Measurements from ENCODE around the gene SCARF2. TPM values are rescaled to one million over a fixed set of nuclear protein-coding genes. Genes with fewer than 3 reads are reported as not detected.

Gene SCARF2
- total and polyA plus RNA-seq, 2 experiments from 2014 or later, result 1.8 to 16.6 TPM

DNA sequence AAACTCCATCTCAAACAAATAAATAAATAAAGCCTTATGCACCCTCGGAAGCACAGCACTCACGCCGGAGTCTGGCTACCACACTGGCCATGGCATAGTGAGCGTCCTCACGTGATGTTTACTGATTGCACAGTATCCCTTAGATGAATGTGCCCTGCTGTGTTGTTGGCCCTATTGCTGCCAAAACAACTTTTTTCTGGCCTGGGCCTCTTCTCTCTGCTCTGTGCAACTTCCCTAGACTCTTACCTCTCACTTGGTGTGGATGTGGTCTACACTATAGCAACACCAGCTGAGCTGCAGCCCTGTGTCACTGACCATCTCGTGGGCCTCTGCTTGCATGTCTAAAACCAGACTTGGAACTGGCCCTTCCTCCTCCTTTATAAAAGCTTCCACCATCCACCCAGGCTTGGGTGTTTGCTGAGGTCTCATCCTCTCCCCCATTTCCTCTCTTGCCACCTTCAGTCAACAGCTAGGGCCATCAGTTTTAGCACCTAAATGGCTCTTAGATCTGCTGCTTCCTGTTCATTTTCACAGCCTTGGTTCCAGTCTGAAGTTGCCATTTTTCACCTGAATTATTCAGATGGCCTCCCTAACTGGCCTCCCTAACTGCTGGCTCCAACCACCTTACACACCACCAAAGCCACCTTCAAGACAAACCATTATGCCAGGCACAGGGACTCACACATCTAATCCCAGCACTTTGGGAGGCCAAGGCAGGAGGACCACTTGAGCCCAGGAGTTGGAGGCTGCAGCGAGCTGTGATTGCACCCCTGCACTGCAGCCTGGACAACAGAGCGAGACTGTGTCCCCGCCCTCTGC lies 34.5 kb downstream of the SCARF2 start:
- Histone ChIP-seq H3K4me3 (no peak overlapping the region), H3K9me2 (ENCODE audit: insufficient read depth) (no peaks in the 10 kb centered on the region), H2AFZ (no peak overlapping the region), H3F3A (replicated peaks; ENCODE audit: low read depth) (no peaks in the 10 kb centered on the region), H4K20me1 (replicated peaks; ENCODE audit: insufficient read depth) (peaks cover 16% of the 10 kb centered on the region; the same call in 1 of the 2 replicates), H3K27ac (ENCODE audit: low read depth) (no peak overlapping the region), H3K36me3 (ENCODE audit: insufficient read depth) (no peaks in the 10 kb centered on the region; the same call in 1 of the 2 replicates), H3K27me3 (ENCODE audit: insufficient read depth) (no peaks in the 10 kb centered on the region), H3K79me2 (replicated peaks; ENCODE audit: insufficient read depth) (peaks cover 26% of the 10 kb centered on the region), H3K4me1 (ENCODE audit: insufficient read depth) (no peaks in the 10 kb centered on the region), H3K4me2 (no peak overlapping the region)
- H3K36me3 Mint-ChIP-seq (ENCODE audit: low read depth), result peaks cover 48% of the 10 kb centered on the region
- H3K4me1 Mint-ChIP-seq, result peaks cover 3% of the 10 kb centered on the region
- no peak overlapping the region for H3K27ac Mint-ChIP-seq
- H3K27me3 Mint-ChIP-seq (ENCODE audit: insufficient read depth, low read depth, poor library complexity), result peaks cover 3% of the 10 kb centered on the region
- TF ChIP-seq JUNB (IDR thresholded peaks at IDR 0.05; ENCODE audit: unreplicated experiment), result no peak
- no peak overlapping the region for H3K4me3 Mint-ChIP-seq
- ATAC-seq (no peak), DNase-seq (ENCODE audit: low spot score) (no peak)
- peaks cover 2% of the 10 kb centered on the region; the same call in 2 of the 3 replicates for H3K9me3 Mint-ChIP-seq

DNA sequence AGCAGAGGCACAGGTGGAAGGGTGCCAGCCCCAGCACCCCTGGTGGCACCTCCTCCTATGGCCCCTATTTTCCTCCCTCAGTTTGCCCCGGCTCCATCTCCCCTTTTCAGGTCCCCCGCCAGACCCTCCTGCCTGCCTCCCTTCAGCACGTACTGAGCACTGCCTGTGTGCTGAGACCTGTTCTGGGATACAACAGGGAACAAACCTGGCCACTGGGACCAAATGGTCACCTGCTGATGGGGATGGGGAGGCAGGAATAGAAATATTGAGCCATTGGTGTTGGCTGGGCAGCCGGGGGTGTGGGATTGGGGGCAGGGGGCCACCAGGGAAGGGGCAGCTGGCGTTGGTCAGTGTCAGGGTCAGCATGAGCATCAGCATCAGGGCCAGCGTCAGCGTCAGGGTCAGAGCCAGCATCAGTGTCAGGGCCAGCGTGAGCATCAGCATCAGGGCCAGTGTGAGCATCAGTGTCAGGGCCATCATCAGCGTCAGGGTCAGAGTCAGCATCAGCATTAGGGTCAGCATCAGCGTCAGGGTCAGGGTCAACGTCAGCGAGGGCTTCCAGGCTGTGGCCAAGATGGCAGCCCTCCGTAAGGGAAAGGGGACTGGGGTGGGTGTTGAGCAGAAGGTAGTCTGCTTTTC lies 36.1 kb downstream of the SCARF2 start:
- no peaks in the 10 kb centered on the region for H3K27me3 ChIP-seq (ENCODE audit: insufficient read depth)
- H3K79me2 ChIP-seq (replicated peaks; ENCODE audit: insufficient read depth), result peaks cover 43% of the 10 kb centered on the region
- H3K36me3 ChIP-seq (ENCODE audit: insufficient read depth), result no peaks in the 10 kb centered on the region; the same call in 1 of the 2 replicates
- Mint-ChIP-seq H3K27ac (no peak overlapping the region), H3K36me3 (ENCODE audit: low read depth) (peaks cover 46% of the 10 kb centered on the region), H3K4me3 (no peak overlapping the region), H3K9me3 (peaks cover 2% of the 10 kb centered on the region; the same call in 2 of the 3 replicates), H3K4me1 (peaks cover 6% of the 10 kb centered on the region), H3K27me3 (ENCODE audit: insufficient read depth, low read depth, poor library complexity) (peaks cover 3% of the 10 kb centered on the region)
- H4K20me1 ChIP-seq (replicated peaks; ENCODE audit: insufficient read depth), result peaks cover 29% of the 10 kb centered on the region
- H3K4me2 ChIP-seq, result no peak overlapping the region
- H3K4me1 ChIP-seq (ENCODE audit: insufficient read depth), result no peaks in the 10 kb centered on the region; the same call in 1 of the 2 replicates
- DNase-seq (ENCODE audit: low spot score) (no peak), ATAC-seq (no peak)
- no peaks in the 10 kb centered on the region for H3F3A ChIP-seq (replicated peaks; ENCODE audit: low read depth)
- no peaks in the 10 kb centered on the region for H3K9me2 ChIP-seq (ENCODE audit: insufficient read depth)
- no peak overlapping the region for H2AFZ ChIP-seq
- no peak overlapping the region for H3K27ac ChIP-seq (ENCODE audit: low read depth)
- H3K4me3 ChIP-seq, result no peak overlapping the region
- no peak for TF ChIP-seq REST (IDR thresholded peaks at IDR 0.05; ENCODE audit: unreplicated experiment)
- no peak for TF ChIP-seq JUNB (IDR thresholded peaks at IDR 0.05; ENCODE audit: unreplicated experiment)
- no peak for TF ChIP-seq EZH2phosphoT487 (IDR thresholded peaks at IDR 0.05; ENCODE audit: unreplicated experiment)
- TF ChIP-seq EZH2 (IDR thresholded peaks at IDR 0.05; ENCODE audit: low read depth, unreplicated experiment), result no peak
- TF ChIP-seq ZNF462 (CRISPR knock-in tag; IDR thresholded peaks at IDR 0.05), result no peak
- no peak for TF ChIP-seq NANOG (IDR thresholded peaks at IDR 0.05; ENCODE audit: borderline replicate concordance)
- no peak for TF ChIP-seq ZNF114 (CRISPR knock-in tag; IDR thresholded peaks at IDR 0.05)
- no peak for TF ChIP-seq POLR2AphosphoS5 (IDR thresholded peaks at IDR 0.05; ENCODE audit: low read depth)
- TF ChIP-seq CREB1 (CRISPR knock-in tag; IDR thresholded peaks at IDR 0.05; ENCODE audit: low read depth), result no peak
- TF ChIP-seq ZNF331 (CRISPR knock-in tag; IDR thresholded peaks at IDR 0.05; ENCODE audit: low read depth), result no peak

Data from GM23338 (cell line).